ENCODE results near the gene SNAP29. TPM values are rescaled to one million over a fixed set of nuclear protein-coding genes. Genes with fewer than 3 reads are reported as not detected.
"Not testable (repeated sequence)": the region's sequence is repeated elsewhere in the genome, so short reads cannot be mapped to it uniquely, and the experiment has no call there.

Gene SNAP29
- total RNA-seq, 6 donors from 2014 or later, result 10.2 to 28.3 (median 19.8) TPM

- TF ChIP-seq POLR2AphosphoS5 (IDR thresholded peaks at IDR 0.05) (no peak), POLR2A (IDR thresholded peaks at IDR 0.05) (no peak), EP300 (IDR thresholded peaks at IDR 0.05) (no peak), CTCF (IDR thresholded peaks at IDR 0.05) (no peak)
- DNase-seq (no peak), ATAC-seq (ENCODE audit: low FRiP score in 2 of 2) (no peak)
- H3K27ac ChIP-seq, result no peak overlapping the region
- H3K4me3 ChIP-seq, result no peak overlapping the region
- H3K4me1 ChIP-seq, result no peaks in the 10 kb centered on the region
- H3K27me3 ChIP-seq, result no peaks in the 10 kb centered on the region
- peaks cover 21 to 93% (median 66%) of the 10 kb centered on the region in 4 donors for H3K36me3 ChIP-seq
- 94 to 98% methylated on average over 9 of the region's 9 CpGs for WGBS, 2 donors
- no peaks in the 10 kb centered on the region for H3K9me3 ChIP-seq
These were observed 39.3 kb upstream of the SNAP29 start for GRCh38 chr22:20819471-20819870.

- DNase-seq; H3K27me3 ChIP-seq; H3K27ac ChIP-seq; H3K4me1 ChIP-seq; ATAC-seq (ENCODE audit: low FRiP score in 2 of 2); H3K4me3 ChIP-seq; H3K9me3 ChIP-seq: not testable (repeated sequence)
- H3K36me3 ChIP-seq, result peaks cover 21 to 71% (median 53%) of the 10 kb centered on the region in 4 donors
- 95% methylated on average over 7 to 8 of the region's 8 CpGs for WGBS, 2 donors
These were observed 37.0 kb upstream of the SNAP29 start for GRCh38 chr22:20821717-20822239.

- no peak overlapping the region for H3K27ac ChIP-seq
- H3K36me3 ChIP-seq, result peaks cover 21 to 71% (median 49%) of the 10 kb centered on the region in 4 donors
- ATAC-seq (ENCODE audit: low FRiP score in 2 of 2), result no peak
- WGBS, 2 donors, result 97 to 99% methylated on average over 5 of the region's 5 CpGs
- TF ChIP-seq POLR2A (IDR thresholded peaks at IDR 0.05) (no peak), EP300 (IDR thresholded peaks at IDR 0.05) (no peak), POLR2AphosphoS5 (IDR thresholded peaks at IDR 0.05) (no peak), CTCF (IDR thresholded peaks at IDR 0.05) (no peak)
- H3K4me3 ChIP-seq, result no peak overlapping the region
- no peak for DNase-seq
- no peaks in the 10 kb centered on the region for H3K27me3 ChIP-seq
- no peaks in the 10 kb centered on the region for H3K9me3 ChIP-seq
- no peaks in the 10 kb centered on the region for H3K4me1 ChIP-seq
These were observed 36.6 kb upstream of the SNAP29 start for GRCh38 chr22:20822240-20822639.

- no peak for TF ChIP-seq CTCF (IDR thresholded peaks at IDR 0.05)
- no peak for TF ChIP-seq POLR2AphosphoS5 (IDR thresholded peaks at IDR 0.05)
- no peak for TF ChIP-seq EP300 (IDR thresholded peaks at IDR 0.05)
- no peak for TF ChIP-seq POLR2A (IDR thresholded peaks at IDR 0.05)
- Histone ChIP-seq H3K4me3 (no peak overlapping the region), H3K27me3 (no peaks in the 10 kb centered on the region), H3K9me3 (no peaks in the 10 kb centered on the region), H3K27ac (no peak overlapping the region), H3K36me3 (peaks cover 16 to 72% (median 43%) of the 10 kb centered on the region in 4 donors), H3K4me1 (no peaks in the 10 kb centered on the region)
- no peak for ATAC-seq (ENCODE audit: low FRiP score in 2 of 2)
- 96 to 100% methylated on average over 1 of the region's 1 CpG for WGBS, 2 donors
- no peak for DNase-seq
These were observed 35.5 kb upstream of the SNAP29 start for GRCh38 chr22:20823264-20823663.

- not testable (repeated sequence) for H3K4me1 ChIP-seq; H3K27ac ChIP-seq; ATAC-seq (ENCODE audit: low FRiP score in 2 of 2); H3K4me3 ChIP-seq; DNase-seq; H3K9me3 ChIP-seq; H3K27me3 ChIP-seq
- 91 to 95% methylated on average over 4 of the region's 4 CpGs for whole genome bisulfite sequencing, 2 donors
- peaks cover 4 to 72% (median 29%) of the 10 kb centered on the region in 4 donors for H3K36me3 ChIP-seq
These were observed 33.6 kb upstream of the SNAP29 start for GRCh38 chr22:20825216-20825615.

GRCh38 chr22:20825624-20826023 lies 33.2 kb upstream of the SNAP29 start:
- Histone ChIP-seq H3K27ac (no peak overlapping the region), H3K4me3 (no peak overlapping the region), H3K27me3 (no peaks in the 10 kb centered on the region), H3K4me1 (no peaks in the 10 kb centered on the region), H3K9me3 (no peaks in the 10 kb centered on the region), H3K36me3 (peaks cover 4 to 72% (median 29%) of the 10 kb centered on the region in 4 donors)
- no peak for DNase-seq
- TF ChIP-seq POLR2AphosphoS5 (IDR thresholded peaks at IDR 0.05) (no peak), POLR2A (IDR thresholded peaks at IDR 0.05) (no peak), EP300 (IDR thresholded peaks at IDR 0.05) (no peak), CTCF (IDR thresholded peaks at IDR 0.05) (no peak)
- no peak for ATAC-seq (ENCODE audit: low FRiP score in 2 of 2)
- WGBS, 2 donors, result 88 to 90% methylated on average over 6 of the region's 6 CpGs

GRCh38 chr22:20826373-20827152 lies 32.2 kb upstream of the SNAP29 start:
- H3K4me3 ChIP-seq; H3K9me3 ChIP-seq; H3K27me3 ChIP-seq; H3K4me1 ChIP-seq; DNase-seq; ATAC-seq (ENCODE audit: low FRiP score in 2 of 2); H3K27ac ChIP-seq: not testable (repeated sequence)
- peaks cover 4 to 72% (median 27%) of the 10 kb centered on the region in 4 donors for H3K36me3 ChIP-seq
- WGBS, 2 donors, result 92 to 94% methylated on average over 5 of the region's 5 CpGs
